CD14-positive monocyte (primary cell): ENCODE measurements around the gene IDI1. TPM values are rescaled to one million over a fixed set of nuclear protein-coding genes. Genes with fewer than 3 reads are reported as not detected.

Source experiments
- DNase-seq, 3 donors: peaks; one replicate each; pipeline ENCODE4 v3.0.0-alpha.2; 2011 to 2022
- H2AFZ ChIP-seq: 2 replicates; pipeline ENCODE4 v1.6.0; 2012; ENCODE audit warnings: mild to moderate bottlenecking, low read depth, low read length, inconsistent platforms; ENCODE audit not compliant: insufficient read depth, poor library complexity, severe bottlenecking
- H3K27ac ChIP-seq, 2 donors: 1 replicate in 1 of 2; 2 replicates in 1 of 2; pipeline ENCODE4 v1.5.1; 2012 to 2013; ENCODE audit warnings: low read length in 2 of 2, control low read depth in 1 of 2, inconsistent platforms in 1 of 2, low read depth in 1 of 2, mild to moderate bottlenecking in 1 of 2
- H3K27me3 ChIP-seq, 2 donors: one replicate each; pipeline versions ENCODE4 v1.6.0 to v1.6.1; 2011 to 2013; ENCODE audit warnings: low read length in 2 of 2; ENCODE audit not compliant: control insufficient read depth in 2 of 2, insufficient read depth in 2 of 2
- H3K36me3 ChIP-seq, 2 donors: replicated peaks in 1 of 2; 1 replicate in 1 of 2; 2 replicates in 1 of 2; pipeline versions ENCODE4 v1.5.1 to v1.6.1; 2012 to 2013; ENCODE audit warnings: low read length in 2 of 2, control low read depth in 1 of 2, inconsistent platforms in 1 of 2, mild to moderate bottlenecking in 1 of 2; ENCODE audit not compliant: insufficient read depth in 2 of 2, control insufficient read depth in 1 of 2
- H3K4me1 ChIP-seq, 2 donors: 1 replicate in 1 of 2; 2 replicates in 1 of 2; pipeline versions ENCODE4 v1.5.1 to v1.6.1; 2012 to 2013; ENCODE audit warnings: low read length in 2 of 2, control low read depth in 1 of 2, inconsistent platforms in 1 of 2, mild to moderate bottlenecking in 1 of 2, moderate library complexity in 1 of 2; ENCODE audit not compliant: insufficient read depth in 2 of 2, control insufficient read depth in 1 of 2
- H3K4me2 ChIP-seq: replicated peaks from 2 replicates; pipeline ENCODE3; 2012; ENCODE audit warnings: low read length, moderate library complexity, mild to moderate bottlenecking; ENCODE audit not compliant: poor library complexity, severe bottlenecking; ENCODE audit errors: extremely low read depth
- H3K4me3 ChIP-seq, 3 experiments: fragments of 200-600 bp in 1 of 3; sonication (generic) in 1 of 3; replicated peaks in 1 of 3; 1 replicate in 2 of 3; 2 replicates in 1 of 3; pipeline ENCODE4 v1.5.1; 2011 to 2013; ENCODE audit warnings: low read length in 3 of 3, mild to moderate bottlenecking in 3 of 3, control low read depth in 2 of 3, low read depth in 2 of 3, inconsistent platforms in 1 of 3, moderate library complexity in 1 of 3
- H3K79me2 ChIP-seq: 2 replicates; pipeline ENCODE4 v1.6.0; 2012; ENCODE audit warnings: mild to moderate bottlenecking, control low read depth, inconsistent platforms, low read length, moderate library complexity; ENCODE audit not compliant: insufficient read depth
- H3K9ac ChIP-seq: 2 replicates; pipeline ENCODE4 v1.6.0; 2017; ENCODE audit warnings: low read length, mild to moderate bottlenecking; ENCODE audit not compliant: insufficient read depth, poor library complexity, severe bottlenecking
- H3K9me3 ChIP-seq, 2 donors: replicated peaks in 1 of 2; 1 replicate in 1 of 2; 2 replicates in 1 of 2; pipeline versions ENCODE4 v1.5.1 to v1.6.1; 2012 to 2013; ENCODE audit warnings: low read length in 2 of 2, control low read depth in 1 of 2; ENCODE audit not compliant: control insufficient read depth in 1 of 2, insufficient read depth in 1 of 2
- H4K20me1 ChIP-seq: 2 replicates; pipeline ENCODE4 v1.6.0; 2012; ENCODE audit warnings: mild to moderate bottlenecking, low read length, control low read depth, moderate library complexity; ENCODE audit not compliant: insufficient read depth
- H3K27ac Mint-ChIP-seq, 7 donors: one replicate each; pipeline ENCODE4 v1.8.0; 2020; ENCODE audit warnings: mild to moderate bottlenecking in 7 of 7, mixed read lengths in 7 of 7, moderate library complexity in 6 of 7, inconsistent platforms in 2 of 7
- H3K27me3 Mint-ChIP-seq, 3 donors: one replicate each; pipeline ENCODE4 v1.8.0; 2021 to 2022; ENCODE audit warnings: low read depth in 3 of 3, mild to moderate bottlenecking in 3 of 3, mixed read lengths in 3 of 3, moderate library complexity in 3 of 3, inconsistent platforms in 1 of 3
- H3K36me3 Mint-ChIP-seq, 2 donors: one replicate each; pipeline ENCODE4 v1.8.0; 2020; ENCODE audit warnings: mixed read lengths in 2 of 2, inconsistent platforms in 1 of 2, mild to moderate bottlenecking in 1 of 2
- H3K4me1 Mint-ChIP-seq: one replicate; pipeline ENCODE4 v1.8.0; 2020; ENCODE audit warnings: mild to moderate bottlenecking, mixed read lengths
- H3K4me3 Mint-ChIP-seq, 2 donors: one replicate each; pipeline ENCODE4 v1.8.0; 2020; ENCODE audit warnings: mild to moderate bottlenecking in 2 of 2, mixed read lengths in 2 of 2, moderate library complexity in 1 of 2
- H3K9me3 Mint-ChIP-seq, 7 donors: one replicate each; pipeline ENCODE4 v1.8.0; 2020 to 2022; ENCODE audit warnings: mixed read lengths in 7 of 7, mild to moderate bottlenecking in 6 of 7, moderate library complexity in 6 of 7, inconsistent platforms in 2 of 7
- WGBS: methylation state at CpG from one replicate; pipeline ENCODE4 v1.1.5; 2013; ENCODE audit warnings: missing lambda C conversion rate; ENCODE audit not compliant: insufficient coverage; 5-methylcytosine and 5-hydroxymethylcytosine counted together
- intact Hi-C, 2 donors: fragments of 100-400 bp; cut with micrococcal nuclease; formaldehyde crosslinking; loops; one replicate each; pipeline versions ENCODE4 v1.15.0 to v1.15.1; 2023
- polyA plus RNA-seq, 3 donors: library from polyadenylated mRNA; depleted of rRNA in 1 of 3; unstranded in 2 of 3; stranded (reverse) in 1 of 3; fragments of 300-500 nt in 2 of 3; fragments of >200 nt in 1 of 3; fragmentation: Illumina TruSeq in 2 of 3; gene quantifications; 1 replicate in 2 of 3; 2 replicates in 1 of 3; pipeline ENCODE4 v1.2.3, GENCODE V29; 2012 to 2021
- TF ChIP-seq, protein P1 (sequence below): fragments of 200-600 bp; IDR thresholded peaks from one replicate; pipeline ENCODE4 v1.8.0; 2022; ENCODE audit warnings: antibody characterized with exemption, mild to moderate bottlenecking

Gene IDI1
- polyA plus RNA-seq, 3 donors, result 35.0 to 139 (median 46.9) TPM

GRCh38 chr10:1094112-1095057 lies 45.5 kb upstream of the IDI1 start:
- no peak overlapping the region for H3K27ac Mint-ChIP-seq
- H3K36me3 ChIP-seq, result peaks cover 91 to 99% of the 10 kb centered on the region in 2 donors
- intact Hi-C loops, result no loop called here
- no peaks in the 10 kb centered on the region for H3K4me1 ChIP-seq
- H3K4me2 ChIP-seq, result no peak overlapping the region
- H3K9ac ChIP-seq, result no peak overlapping the region
- H3K4me3 ChIP-seq, result no peak overlapping the region
- H3K27me3 Mint-ChIP-seq, result no peaks in the 10 kb centered on the region
- no peaks in the 10 kb centered on the region for H3K27me3 ChIP-seq
- no peak overlapping the region for H3K4me3 Mint-ChIP-seq
- H3K27ac ChIP-seq, result no peak overlapping the region
- no peaks in the 10 kb centered on the region for H3K9me3 ChIP-seq
- H3K4me1 Mint-ChIP-seq, result no peaks in the 10 kb centered on the region
- no peak overlapping the region for H2AFZ ChIP-seq
- peaks cover 19% of the 10 kb centered on the region for H3K79me2 ChIP-seq
- TF ChIP-seq, protein P1, sequence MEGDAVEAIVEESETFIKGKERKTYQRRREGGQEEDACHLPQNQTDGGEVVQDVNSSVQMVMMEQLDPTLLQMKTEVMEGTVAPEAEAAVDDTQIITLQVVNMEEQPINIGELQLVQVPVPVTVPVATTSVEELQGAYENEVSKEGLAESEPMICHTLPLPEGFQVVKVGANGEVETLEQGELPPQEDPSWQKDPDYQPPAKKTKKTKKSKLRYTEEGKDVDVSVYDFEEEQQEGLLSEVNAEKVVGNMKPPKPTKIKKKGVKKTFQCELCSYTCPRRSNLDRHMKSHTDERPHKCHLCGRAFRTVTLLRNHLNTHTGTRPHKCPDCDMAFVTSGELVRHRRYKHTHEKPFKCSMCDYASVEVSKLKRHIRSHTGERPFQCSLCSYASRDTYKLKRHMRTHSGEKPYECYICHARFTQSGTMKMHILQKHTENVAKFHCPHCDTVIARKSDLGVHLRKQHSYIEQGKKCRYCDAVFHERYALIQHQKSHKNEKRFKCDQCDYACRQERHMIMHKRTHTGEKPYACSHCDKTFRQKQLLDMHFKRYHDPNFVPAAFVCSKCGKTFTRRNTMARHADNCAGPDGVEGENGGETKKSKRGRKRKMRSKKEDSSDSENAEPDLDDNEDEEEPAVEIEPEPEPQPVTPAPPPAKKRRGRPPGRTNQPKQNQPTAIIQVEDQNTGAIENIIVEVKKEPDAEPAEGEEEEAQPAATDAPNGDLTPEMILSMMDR, result no peak
- peaks cover 86% of the 10 kb centered on the region for H4K20me1 ChIP-seq
- no peak for DNase-seq
- no peaks in the 10 kb centered on the region for H3K9me3 Mint-ChIP-seq
- 99% methylated on average over 15 of the region's 15 CpGs for WGBS
- H3K36me3 Mint-ChIP-seq, result peaks cover 28 to 43% of the 10 kb centered on the region in 2 donors

GRCh38 chr10:1093696-1094095 lies 44.8 kb upstream of the IDI1 start:
- Histone ChIP-seq H3K27me3 (no peaks in the 10 kb centered on the region), H3K9me3 (no peaks in the 10 kb centered on the region), H3K27ac (no peak overlapping the region), H3K79me2 (peaks cover 12% of the 10 kb centered on the region), H4K20me1 (peaks cover 86% of the 10 kb centered on the region), H3K4me1 (no peaks in the 10 kb centered on the region), H3K4me2 (no peak overlapping the region), H2AFZ (no peak overlapping the region), H3K4me3 (no peak overlapping the region), H3K36me3 (peaks cover 92 to 99% of the 10 kb centered on the region in 2 donors), H3K9ac (no peak overlapping the region)
- Mint-ChIP-seq H3K4me3 (no peak overlapping the region), H3K36me3 (peaks cover 35 to 42% of the 10 kb centered on the region in 2 donors), H3K4me1 (no peaks in the 10 kb centered on the region), H3K27ac (no peak overlapping the region), H3K27me3 (no peaks in the 10 kb centered on the region), H3K9me3 (no peaks in the 10 kb centered on the region)
- TF ChIP-seq, protein P1, result no peak
- intact Hi-C loops, result no loop called here
- no peak for DNase-seq
- WGBS, result 96% methylated on average over 6 of the region's 9 CpGs
